ENCODE measurements around the gene TLN1. TPM values are rescaled to one million over a fixed set of nuclear protein-coding genes. Genes with fewer than 3 reads are reported as not detected.

The TLN1 gene
- polyA plus RNA-seq, 3 donors: 142 to 154 (median 143) TPM

DNA sequence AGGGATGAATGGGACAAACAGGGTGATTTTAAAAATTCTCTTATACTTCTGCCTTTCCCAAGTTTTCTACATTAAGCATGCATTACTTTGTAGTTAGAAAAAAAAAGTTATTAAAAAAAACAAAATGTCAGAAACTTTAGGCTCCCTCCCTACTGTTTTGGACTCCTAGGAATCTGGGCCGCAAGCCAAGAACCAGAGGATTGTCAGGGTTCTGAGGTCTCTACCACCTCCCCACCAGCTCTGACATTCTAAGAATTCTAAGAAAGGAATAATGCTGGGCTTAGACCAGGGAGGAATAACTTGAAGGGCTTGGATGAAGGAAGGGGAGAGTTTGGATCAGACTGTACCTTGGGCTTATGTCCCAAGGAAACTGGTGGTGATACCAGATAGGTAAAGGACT lies 66.0 kb downstream of the TLN1 start:
- DNase-seq (ENCODE audit: low read depth in 3 of 3, low spot score in 2 of 3): no peak

DNA sequence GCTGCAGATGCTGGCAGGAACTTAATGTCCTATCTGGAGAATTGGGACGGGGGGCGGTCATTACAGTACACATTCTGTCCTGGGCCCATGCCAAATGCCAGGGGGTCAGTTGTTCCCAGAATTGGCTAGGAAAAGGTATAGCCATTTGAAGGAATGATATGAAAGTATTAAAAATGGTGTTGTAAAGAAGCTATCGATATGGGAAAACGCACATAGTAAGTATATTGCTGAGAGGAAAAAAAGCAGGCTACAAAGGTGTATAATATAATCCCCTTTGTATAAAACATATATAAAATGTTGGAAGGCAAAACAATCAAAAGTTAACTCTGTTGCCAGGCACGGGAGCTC lies 66.5 kb downstream of the TLN1 start:
- no peak for DNase-seq (ENCODE audit: low read depth in 3 of 3, low spot score in 2 of 3)

DNA sequence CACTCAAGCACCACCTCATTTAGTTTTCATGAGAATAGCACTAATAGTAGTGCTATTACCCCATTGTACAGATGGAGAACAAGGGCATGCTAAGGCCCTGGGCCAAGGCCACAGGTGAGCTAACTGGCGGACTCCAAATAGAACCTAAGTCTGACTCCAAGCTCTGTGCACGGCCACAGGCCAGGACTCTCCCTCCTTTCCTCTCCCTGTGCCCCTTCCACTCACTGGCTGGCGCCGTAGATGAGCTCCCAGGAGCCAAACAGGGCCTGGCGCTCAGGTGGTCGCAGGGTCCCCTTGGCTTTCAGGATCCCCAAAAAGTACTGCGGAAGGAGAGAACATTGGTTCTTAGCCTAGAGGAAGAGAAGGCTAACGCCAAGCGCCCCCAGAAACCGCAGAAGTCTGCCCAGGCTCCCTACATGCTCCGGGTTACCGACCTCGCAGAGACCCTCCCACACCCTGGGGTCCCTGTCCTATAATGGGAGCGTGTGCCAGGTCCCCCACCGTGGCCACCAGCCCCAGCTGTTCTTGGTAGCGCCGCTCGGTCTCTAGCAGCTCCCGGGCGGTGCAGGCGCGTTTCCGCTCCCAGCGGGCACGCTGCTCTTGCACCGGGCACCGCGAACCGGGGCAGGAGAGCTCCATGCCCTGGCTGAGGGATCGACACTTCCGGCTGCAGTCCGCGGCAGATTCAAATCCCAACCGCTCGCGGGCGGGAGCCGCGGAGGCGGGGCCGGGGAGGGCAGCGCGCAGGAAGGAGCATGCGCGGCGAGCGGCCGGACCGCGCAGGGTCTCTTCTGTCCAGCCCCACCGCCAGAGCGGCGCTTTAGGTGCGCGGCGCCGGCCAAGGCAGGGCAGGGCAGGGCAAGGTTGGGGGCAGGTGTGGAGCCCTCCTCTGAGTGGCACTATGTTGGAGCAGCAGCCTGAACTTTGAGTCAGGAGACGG lies 67.2 kb downstream of the TLN1 start, which contains the start of gene ARHGEF39:
Gene ARHGEF39, minus strand, starts transcription at position 665 of the 940 bp plus-strand sequence. Its CDS starts 26 bp downstream, at position 639.
- peak in 2 of 3 donors; percentile 68 to 71 for DNase-seq (ENCODE audit: low read depth in 3 of 3, low spot score in 2 of 3)

DNA sequence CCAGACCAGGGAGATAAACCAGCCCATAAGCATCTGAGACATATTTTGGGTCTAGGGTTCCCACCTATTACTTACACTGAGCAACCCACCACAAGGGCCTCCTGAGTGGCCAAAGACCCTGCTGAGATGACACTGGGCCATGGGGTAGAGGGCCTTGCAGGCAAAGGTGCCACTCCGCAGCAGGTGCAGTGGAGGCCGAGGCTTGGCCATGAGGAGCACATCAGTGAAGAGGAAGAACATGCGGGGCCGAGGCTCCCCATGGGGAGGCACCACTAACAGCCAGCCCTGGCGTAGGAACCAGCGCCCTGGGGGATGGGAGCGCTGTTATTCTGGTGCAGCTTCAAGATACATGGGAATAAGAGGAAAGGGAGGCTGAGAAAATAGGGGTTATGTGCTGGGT lies 69.6 kb downstream of the TLN1 start:
- no peak for DNase-seq (ENCODE audit: low read depth in 3 of 3, low spot score in 2 of 3)

DNA sequence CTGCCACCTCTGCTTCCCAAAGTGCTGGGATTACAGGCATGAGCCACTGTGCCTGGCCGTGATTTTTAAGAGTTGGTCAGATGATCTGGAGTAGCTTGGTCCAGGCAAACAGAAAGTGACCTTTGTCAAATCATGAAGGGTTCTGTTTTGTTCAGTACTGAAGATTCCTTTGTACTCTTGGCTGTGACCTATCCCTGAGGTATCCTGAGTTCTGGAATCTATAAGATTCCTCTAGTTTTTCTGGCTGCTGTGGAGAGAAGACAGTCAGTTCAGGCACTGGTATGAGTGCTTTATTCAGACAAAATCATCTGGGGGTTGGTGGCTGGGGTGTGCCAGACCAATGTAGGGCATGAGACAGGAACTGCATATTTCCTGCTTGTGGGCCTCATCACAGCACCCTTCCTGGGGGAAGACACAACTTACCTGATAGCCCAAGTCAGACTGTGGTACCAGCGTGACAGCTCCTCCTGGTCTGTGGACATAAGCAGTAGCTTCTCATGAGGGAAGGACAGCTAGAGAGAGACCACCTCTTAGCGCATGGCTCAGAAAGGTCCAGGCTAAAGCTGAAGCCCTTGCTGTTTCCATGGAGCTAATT lies 70.1 kb downstream of the TLN1 start:
- DNase-seq (ENCODE audit: low read depth in 3 of 3, low spot score in 2 of 3): no peak

DNA sequence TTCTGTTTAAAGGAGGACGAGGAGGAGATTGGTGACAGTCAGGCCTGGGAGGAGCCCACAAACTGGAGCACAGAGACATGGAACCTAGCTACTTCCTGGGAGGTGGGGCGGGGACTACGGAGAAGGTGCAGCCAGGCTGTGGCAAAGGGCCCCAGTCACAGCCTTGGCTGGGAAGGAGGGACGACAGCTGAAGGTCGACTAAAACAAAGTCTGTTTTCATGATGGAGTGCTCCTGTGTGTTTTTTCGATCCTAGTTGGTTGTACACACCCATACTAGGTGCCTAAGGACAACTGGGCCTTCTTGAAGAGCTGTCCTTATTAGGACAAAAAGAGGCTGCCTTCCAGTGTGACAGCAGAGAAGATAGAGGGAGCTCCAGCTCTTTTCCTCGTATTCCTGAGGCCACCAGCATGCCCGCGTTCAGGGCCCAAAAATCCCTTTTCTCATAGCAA lies 71.0 kb downstream of the TLN1 start:
- DNase-seq (ENCODE audit: low read depth in 3 of 3, low spot score in 2 of 3): no peak

DNA sequence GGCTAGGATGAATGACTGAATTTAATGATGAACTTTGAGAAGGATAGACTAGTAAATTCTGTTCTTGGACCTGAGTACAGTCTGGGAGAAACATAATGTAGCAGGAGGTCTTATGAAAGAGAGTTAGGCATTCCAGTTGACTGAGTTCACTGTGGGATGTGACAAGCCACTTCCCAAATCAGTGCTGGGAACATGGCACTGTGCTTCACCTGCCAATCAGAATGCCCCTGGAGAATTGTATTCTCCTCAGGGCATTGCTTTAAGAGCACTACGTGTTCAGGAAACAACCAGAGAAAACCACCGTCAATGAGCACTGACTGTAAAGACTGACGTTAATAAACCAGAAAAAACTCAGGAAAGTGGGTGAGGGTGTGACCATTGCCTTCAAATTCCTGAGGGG lies 72.7 kb downstream of the TLN1 start:
- no peak for DNase-seq (ENCODE audit: low read depth in 3 of 3, low spot score in 2 of 3)

DNA sequence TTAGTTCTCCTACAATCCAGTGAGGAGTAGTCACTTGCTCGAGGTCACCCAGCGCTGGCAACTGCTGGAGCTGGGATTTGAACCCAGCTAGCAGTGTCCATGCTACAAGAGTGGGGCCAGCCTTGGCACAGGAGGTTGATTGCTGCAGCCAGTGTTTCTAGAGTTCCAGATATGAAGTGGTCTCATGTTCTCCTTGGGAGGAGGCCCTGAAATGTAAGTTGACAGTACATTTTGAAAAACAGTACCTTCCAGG lies 73.1 kb downstream of the TLN1 start:
- no peak for DNase-seq (ENCODE audit: low read depth in 3 of 3, low spot score in 2 of 3)

DNA sequence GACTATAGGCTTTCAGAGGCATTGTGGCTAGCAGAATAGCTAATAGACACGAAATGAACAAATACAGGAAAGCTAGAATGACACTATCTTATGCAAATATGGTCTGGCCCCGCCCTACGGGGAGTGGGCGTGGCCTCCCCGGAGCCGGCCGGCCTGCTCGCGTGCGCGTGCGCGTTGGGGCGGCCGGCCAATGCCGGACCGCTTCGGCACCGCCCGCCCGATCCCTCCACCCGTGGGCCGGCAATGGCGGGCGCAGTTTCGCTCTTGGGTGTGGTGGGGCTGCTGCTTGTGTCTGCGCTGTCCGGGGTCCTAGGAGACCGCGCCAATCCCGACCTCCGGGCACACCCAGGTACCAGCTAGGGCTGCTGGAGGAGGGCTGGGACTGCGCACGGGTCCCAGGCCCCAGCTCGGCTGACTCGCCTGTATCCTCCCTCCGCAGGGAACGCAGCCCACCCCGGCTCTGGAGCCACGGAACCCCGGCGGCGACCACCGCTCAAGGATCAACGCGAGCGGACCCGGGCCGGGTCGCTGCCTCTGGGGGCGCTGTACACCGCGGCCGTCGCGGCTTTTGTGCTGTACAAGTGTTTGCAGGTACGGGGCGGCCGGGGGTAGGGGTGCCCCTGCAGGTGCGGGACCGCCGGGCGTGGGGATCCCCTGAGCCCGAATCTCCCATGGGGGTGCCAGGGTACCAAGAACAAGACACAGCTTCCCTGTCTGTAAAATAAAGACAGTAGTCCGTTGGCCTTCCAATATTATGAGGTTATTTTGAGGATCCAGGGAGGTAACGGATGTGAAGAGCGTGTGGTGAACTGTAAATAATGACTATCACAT lies 73.6 kb downstream of the TLN1 start, which contains the start of gene CCDC107:
Gene CCDC107, plus strand, starts transcription at position 156 of the 831 bp plus-strand sequence. Its CDS starts 88 bp downstream, at position 244.
- peak in 2 of 3 donors; percentile 77 to 78 for DNase-seq (ENCODE audit: low read depth in 3 of 3, low spot score in 2 of 3)

DNA sequence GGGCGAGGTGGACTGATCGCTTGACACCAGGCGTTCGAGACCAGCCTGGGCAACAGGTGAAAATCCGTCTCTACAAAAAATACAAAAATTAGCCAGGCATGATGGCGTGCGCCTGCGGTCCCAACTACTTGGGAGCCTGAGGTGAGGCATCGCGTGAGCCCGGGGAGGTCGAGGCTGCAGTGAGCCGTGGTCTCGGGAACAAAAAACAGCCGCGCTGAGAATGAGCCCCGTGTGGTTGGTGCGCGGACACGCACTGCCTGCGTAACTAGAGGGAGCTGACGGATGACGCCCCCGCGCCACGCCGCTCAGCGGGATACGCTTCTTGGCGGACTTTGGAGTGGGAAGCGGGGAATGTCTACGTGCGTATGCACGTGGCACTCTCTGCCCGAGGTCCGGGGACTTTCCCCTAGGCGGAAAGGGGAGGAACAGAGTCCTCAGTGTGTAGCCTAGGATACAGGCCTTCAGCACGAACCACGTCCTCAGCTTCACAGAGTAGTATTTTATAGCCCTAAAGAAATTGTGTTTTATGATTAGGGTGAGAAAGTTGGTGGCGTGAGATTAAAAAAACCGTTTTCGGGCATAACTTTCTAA lies 74.4 kb downstream of the TLN1 start, which contains the start of gene RMRP:
Gene RMRP, minus strand, starts transcription at position 474 of the 591 bp plus-strand sequence.
- peak; percentile 94 to 97 (median 95) for DNase-seq (ENCODE audit: low read depth in 3 of 3, low spot score in 2 of 3)

DNA sequence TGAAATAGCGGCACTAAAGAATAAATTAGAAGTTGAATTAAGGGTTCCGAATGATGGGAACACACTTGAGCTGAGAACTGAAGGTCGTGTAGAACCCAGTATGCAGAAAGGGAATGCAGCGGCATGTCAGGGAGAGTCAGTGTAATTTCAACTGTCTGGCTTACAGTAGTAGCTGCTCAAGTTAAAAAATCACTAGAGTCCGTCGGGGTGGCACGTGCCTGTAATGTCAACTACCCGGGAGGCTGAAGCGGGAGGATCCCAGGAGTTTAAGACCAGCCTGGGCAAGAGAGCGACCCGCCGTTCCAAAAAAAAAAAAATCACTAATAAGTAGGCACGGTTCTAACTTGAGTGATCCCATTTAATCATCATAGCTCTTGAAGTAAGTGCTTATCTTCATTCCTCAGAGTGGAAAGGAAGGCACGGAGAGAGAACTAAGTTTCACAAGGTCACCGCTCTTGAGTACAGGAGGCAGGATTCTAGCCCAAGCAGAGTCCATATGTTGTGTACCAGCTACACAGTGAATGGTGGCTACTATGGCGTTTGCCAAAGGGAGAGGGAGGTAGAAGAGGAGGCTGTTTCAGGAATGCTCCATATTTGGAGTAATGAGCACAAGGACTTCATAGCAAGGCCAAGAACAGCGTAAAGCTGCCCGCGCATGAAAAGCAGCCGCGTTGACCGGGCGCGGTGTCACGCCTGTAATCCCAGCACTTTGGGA lies 75.0 kb downstream of the TLN1 start:
- DNase-seq (ENCODE audit: low read depth in 3 of 3, low spot score in 2 of 3): peak in 1 of 3 donors; percentile 63

DNA sequence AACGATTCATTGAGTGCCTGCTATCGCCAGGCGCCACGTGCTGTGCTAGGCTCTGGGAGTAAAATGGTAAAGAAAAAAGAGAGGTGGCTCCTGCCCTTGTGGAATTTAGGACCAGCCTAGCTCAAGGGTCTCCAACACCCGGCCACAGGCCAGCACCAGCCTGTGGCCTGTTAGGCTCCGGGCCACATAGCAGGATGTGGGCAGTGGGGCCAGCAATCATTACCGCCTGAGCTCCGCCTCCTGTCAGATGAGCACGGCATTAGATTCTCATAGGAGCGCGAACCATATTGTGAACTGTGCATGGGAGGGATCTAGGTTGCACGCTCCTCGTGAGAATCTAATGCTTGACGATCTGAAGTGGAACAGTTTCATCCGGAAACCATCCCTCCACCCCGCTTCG lies 75.6 kb downstream of the TLN1 start:
- DNase-seq (ENCODE audit: low read depth in 3 of 3, low spot score in 2 of 3): no peak

DNA sequence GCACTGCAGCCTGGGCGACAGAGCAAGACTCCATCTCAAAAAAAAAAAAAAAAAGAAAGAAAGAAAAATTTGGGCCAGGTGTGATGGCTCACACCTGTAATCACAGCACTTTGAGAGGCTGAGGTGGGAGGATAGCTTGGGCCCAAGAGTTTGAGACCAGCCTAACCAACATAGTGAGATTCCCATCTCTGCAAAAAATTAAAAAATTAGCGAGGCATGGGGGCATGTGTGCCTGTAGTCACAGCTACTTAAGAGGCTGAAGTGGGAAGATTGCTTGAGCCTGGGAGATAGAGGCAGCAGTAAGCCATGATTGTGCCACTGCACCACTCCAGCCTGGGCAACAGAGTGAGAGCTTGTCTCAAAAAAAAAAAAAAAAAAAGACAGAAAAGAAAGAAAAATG lies 78.4 kb downstream of the TLN1 start:
- DNase-seq (ENCODE audit: low read depth in 3 of 3, low spot score in 2 of 3): no peak

DNA sequence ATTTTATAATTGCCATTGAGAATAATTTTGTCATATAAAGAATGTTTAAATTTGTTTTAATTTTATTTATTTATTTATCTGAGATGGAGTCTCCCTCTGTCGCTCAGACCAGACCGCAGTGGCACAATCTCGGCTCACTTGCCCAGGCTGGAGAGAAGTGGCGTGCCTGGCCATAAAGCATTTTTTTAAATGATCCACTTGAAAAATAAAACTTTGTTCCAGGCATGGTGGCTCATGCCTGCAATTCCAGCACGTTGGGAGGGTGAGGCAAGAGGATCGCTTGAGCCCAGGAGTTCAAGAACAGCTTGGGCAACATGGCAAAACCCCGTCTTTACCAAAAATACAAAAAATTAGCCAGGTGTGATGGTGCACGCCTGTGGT lies 79.2 kb downstream of the TLN1 start:
- DNase-seq (ENCODE audit: low read depth in 3 of 3, low spot score in 2 of 3): no peak

DNA sequence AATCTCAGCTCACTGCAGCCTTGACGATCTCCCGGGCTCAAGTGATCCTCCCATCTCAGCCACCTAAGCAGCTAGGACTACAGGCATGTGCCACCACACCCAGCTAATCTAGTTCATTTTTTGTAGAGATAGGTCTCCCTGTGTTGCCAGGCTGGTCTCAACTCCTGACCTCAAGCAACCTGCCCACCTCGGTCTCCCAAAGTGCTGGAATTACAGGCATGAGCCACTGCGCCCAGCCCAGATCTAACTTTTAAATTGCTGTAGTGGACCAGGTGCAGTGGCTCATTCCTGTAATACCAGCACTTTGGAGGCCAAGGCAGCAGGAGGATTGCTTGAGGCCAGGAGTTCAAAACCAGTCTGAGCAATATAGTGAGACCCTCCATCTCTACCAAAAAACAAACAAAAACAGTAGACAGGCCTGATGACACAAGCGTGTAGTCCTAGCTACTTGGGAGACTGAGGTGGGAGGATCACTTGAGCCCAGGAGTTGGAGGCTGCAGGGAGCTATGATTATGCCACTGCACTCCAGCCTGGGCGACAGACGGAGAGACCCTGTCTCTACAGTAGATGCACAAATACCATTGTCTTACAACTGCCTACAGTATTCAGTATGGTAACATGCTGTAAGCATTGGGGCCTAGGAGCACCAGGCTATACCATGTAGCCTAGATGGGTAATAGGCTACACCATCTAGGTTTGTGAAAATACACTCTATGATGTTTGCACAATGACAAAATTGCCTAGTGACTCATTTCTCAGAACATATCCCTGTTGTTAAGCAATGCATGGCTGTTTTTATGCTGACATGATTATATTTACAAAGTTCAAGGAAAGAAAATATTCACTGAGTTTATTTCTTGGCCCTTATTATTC lies 79.8 kb downstream of the TLN1 start:
- DNase-seq (ENCODE audit: low read depth in 3 of 3, low spot score in 2 of 3): no peak

DNA sequence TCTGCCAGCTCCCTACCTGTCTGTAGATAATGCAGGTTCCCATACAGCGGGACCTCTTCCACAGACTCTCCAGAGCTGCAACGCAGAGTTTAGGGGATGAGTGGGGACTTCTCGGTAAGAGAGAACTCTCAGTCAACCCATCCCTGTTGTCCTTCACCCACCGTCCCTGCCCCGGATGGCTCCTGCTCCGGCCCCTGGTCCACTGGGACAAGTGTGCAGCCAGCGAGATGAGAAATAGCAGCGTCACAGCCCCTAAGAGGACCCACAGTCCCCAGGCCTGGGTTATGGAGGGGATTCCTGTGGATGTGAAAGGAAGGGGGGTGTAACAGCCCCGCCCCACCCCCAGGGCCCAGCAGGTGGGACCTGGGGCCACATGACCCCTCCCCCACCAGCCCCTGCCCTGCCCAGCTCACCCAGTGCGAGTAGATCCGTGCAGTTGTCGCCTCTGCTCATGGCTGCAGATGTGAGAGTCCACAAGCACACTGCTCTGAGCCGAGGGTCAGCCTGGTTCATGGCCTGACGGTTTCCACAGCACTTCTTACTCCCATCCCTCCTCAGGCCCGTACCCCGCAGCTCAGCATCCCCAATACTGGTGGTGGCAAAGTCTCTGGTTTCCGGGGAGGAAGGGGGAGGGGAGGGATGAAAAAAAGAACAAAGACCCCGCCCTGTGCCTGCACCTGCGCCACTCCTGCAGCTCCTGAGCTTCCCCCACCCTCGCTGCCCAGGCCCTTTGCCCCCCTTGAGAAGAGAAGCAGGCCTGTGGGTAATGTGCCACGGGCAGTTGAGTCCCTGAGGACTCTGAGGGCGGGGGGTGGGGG lies 81.4 kb downstream of the TLN1 start, which contains the start of gene SIT1:
Gene SIT1, minus strand, starts transcription at position 591 of the 818 bp plus-strand sequence. Its CDS starts 78 bp downstream, at position 513.
- DNase-seq (ENCODE audit: low read depth in 3 of 3, low spot score in 2 of 3): no peak

DNA sequence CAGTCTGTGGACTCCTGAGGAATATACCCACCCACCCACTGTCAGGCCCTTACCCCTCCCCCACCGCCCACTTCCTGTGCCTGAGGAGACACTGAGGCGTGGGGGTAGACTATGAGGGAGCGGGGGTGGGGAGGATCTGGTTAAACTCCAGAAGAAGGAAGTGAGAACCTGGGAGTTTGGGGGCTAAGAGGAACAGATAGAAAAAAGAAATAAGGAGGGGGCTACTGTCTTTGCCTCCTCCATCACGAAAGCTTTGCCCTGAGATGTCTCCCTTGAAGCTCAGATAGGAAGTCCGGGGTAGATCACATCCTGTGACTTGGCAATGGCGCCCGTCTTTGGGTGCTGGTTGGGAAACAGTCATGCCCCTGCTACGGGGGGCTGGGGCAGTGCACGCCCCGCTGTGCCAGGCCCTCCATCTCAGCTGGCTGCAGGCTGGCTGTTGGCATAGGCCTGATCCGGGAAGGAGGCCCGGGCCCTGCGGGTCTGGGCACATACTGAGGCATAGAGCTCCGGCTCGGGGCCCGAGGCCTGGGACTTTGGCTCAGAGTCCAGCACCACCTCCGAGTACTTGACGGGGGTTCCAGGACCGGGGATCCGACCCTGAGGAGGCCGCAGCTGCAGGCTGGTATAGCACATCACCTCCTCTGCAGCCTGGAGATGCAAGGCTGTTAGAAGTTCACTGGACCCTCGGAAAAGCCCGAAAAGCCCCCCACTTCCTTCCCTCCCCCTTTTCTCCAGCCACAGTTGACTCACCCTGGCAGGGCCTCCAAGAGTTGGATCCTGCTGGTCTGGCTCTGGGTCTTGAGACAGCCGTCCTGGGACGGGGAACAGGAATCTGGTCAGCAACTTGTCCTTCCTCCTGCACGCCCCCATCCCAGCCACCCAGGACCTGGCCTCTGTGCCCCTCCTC lies 82.3 kb downstream of the TLN1 start:
- DNase-seq (ENCODE audit: low read depth in 3 of 3, low spot score in 2 of 3): no peak
